HG03521 (cell line): ENCODE measurements around the gene SLC6A18.

Experiments
- ATAC-seq: cut with Tn5 transposase; IDR thresholded peaks from one replicate; pipeline ENCODE4 v1.9.1; 2021; ENCODE audit warnings: mild to moderate bottlenecking, moderate library complexity; ENCODE audit not compliant: unreplicated experiment

SLC6A18 gene

DNA sequence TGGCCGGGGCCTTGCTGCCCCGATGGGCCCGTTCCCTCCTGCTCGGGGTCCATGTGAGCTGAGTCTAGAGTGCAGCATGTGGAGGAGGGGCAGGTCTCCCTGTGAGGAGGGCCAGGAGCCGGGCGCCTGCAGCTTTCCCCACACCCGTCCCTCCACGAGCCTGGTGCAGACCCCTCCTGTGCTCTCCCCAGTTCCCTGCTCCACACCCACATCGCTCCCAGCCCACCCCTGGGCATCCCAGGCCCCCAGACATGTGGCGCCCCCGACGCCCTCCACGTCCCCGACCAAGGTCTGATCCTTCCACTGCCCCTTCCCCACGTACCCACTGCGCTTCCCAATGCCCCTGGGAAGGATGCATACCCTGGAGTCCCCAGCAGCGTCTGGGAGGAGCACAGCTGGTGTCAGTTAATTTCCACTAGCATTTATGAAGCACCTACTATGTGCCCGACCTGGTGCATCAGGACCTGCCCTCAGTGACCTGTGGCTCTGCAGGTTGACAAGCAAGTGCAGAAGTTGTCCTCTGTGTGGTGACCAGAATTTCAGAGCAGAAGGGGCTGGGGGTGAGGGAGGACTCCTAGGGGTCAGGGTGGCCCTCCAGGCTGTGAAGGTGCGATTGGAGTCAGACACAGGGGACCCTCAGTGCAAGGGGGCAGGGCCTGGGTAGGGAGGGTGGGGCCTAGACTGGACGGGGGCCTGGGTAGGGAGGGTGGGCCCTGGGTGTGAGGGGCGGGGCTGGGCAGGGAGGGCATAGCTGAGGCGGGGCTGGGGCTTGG, 10.8 kb upstream of the SLC6A18 start:
- ATAC-seq: no peak

DNA sequence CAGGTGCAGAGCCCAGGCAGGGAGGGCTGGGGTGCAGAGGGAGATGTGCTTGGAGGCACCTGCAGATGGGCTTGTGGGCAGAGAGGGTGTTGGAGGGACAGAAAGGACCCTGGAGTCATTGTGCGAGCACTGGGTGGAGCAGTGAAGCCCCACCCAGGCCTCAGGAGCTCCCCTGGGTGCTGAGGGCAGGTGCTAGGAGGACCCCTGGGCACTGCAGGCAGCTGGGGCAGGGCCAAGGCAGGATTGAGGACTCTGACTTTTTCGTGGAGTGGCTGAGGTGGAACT, 10.3 kb upstream of the SLC6A18 start:
- ATAC-seq: no peak

DNA sequence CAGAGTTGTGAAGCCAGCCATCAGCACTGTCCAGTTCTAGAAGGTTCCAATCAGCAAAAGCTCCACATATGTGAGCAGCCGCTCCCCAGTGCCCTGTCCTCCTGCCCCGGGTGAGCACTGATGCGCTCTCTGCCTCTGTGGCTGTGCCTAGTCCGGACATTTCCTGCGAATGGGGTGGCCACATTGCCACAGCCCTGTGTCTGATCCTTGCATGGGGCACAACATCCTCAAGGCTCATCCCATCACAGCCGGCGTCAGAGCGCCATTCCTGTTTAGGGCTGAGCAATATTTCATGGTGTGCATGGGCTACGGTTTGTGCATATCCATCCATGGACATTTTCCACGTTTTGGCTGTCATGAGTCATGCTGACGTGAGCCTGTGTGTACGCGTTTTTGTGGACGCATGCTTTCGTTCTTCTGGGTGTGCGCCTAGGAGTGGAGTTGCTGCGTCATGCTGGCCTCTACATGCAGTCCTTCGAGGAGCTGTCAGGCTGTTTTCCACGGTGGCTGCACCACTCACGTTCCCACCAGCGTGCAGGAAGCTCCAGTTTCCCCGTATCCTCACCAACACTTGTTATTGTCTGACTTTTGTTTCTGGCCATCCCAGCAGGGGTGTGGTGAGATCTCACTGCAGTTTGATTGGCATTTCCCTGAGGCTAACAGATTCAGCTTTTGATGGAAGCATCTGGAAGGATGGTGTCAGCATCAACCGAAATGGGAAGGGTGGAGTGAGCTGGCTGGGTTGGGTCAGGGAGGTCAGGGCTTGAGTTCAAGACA, 9.7 kb upstream of the SLC6A18 start:
- ATAC-seq: no peak

DNA sequence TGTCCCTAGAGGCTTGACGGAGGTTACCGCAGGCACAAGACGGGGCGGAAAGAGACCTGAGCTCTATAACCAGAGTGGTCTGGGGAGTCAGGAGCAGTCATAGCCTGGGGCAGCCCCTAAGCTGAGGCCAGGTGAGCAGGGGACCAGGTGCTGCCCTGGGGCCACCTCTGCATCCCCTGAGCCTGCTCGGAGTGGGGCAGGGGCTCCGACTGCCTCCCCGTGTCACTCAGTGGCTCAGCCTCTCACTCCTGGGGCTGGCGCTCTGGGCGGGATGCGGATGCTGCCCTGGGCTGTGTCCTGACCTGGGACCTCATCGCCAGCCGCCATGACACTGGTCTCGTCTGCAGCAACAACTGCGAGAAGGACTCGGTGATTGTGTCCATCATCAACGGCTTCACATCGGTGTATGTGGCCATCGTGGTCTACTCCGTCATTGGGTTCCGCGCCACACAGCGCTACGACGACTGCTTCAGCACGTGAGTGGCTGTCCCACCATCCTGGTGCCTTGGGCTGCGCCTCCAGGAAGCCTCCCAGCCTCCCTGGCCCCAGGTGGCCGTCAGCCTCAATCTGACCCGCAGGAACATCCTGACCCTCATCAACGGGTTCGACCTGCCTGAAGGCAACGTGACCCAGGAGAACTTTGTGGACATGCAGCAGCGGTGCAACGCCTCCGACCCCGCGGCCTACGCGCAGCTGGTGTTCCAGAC, 8.8 kb upstream of the SLC6A18 start:
- no peak for ATAC-seq

DNA sequence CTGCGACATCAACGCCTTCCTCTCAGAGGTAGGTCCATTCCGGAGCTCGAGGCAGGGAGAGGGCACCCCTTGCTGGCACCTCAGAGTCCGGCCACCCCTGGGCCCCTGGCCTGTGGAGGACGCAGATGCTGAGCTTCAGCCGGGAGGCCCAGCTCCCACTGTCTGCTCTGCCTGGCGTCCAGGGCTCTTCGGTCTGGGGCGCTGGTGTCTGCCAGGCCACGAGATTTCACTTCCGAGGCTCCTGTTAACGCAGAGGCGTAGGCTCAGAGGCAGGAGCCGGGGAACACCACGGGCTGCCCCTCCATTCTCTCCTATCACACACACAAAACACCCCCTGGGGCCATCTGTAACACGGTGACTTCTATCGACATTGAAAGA, 8.3 kb upstream of the SLC6A18 start:
- ATAC-seq: no peak

DNA sequence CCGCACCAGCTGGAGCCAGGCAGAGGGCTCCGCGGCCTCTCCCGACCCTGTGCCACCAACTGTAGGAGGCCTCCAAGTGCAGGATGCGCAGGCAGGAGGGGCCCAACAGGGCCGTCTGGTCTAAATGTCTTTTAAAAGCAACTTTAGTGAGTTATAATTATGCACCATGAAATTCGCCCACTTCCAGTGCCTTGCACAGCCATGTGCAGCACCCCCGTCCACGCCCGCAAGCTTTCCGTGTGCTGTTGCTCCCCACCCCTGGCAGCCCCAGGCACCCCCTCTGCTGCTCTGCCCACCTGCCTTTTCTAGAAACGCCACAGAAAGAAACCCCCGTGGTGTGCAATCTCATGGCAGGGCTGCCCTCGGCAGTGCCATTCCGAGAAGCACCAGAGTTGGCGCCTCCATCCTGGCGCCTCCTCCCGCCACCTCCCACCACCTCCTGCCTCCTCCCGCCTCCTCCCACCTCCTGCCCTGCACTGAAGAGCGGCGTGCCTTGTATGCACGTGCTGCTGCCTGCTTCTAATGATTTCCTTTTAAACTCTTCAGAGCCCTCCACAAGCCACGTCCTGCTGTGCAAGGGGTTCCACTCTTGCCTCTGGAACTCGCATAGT, 7.5 kb upstream of the SLC6A18 start:
- ATAC-seq: no peak

DNA sequence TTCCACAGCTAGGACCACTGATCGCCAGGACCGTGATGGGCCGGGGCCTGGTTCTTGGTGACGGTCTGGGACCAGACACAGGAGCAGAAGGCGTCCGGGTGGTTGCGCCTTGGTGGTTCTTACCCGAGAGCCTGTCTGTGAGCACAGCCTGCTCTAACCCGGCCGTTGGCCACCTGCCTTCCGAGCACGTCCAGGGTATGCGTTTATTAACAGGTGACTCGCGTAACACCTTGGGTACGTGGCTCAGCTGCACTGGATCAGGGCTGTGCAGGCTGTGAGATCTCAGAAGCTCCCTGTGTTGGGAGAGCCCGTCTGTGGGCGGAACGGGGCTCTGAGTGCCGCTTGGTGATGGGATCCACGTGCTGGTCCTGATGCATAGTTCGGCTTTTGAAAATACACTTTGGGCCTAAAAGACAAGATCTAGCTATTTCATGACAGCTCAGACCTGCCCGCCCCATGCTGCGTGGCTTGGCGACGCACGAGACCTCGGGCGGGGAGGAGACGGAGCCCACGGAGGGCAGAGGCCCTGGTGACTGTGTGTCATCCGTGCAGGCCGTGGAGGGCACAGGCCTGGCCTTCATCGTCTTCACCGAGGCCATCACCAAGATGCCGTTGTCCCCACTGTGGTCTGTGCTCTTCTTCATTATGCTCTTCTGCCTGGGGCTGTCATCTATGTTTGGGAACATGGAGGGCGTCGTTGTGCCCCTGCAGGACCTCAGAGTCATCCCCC, 6.7 kb upstream of the SLC6A18 start:
- no peak for ATAC-seq

DNA sequence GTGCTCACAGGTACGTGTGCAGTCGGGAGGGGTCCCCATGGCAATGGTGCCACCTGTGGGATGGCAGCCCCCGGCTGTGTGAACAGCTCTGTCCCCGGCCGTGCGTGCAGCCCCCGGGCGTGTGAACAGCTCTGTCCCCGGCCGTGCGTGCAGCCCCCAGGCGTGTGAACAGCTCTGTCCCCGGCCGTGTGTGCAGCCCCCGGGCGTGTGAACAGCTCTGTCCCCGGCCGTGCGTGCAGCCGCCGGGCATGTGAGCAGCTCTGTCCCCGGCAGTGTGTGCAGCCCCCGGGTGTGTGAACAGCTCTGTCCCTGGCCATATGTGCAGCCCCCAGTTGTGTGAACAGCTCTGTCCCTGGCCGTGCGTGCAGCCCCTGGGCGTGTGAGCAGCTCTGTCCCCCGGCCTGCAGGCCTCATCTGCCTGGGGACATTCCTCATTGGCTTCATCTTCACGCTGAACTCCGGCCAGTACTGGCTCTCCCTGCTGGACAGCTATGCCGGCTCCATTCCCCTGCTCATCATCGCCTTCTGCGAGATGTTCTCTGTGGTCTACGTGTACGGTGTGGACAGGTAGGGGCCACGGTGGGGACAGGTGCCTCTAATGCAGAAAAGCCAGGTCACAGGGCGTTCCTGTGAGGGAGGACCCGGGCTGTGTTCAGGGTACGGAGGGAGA, 5.9 kb upstream of the SLC6A18 start:
- no peak for ATAC-seq

DNA sequence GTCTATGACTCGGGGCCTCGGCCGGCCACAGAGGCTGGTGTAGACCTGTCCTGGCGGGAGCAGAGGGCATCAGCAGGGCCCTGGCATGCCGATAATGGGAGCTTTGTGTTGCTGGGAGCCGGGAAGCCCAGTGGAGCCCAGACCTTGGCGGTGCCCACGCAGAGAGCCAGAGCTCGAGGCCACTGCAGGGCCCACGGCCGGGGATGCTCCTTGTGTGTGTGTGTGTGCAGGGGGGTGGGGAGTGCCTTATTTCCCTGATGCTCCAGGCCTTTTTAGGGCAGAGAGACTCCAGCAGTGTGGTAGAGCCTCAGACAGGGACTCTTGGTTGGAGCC, 5.4 kb upstream of the SLC6A18 start:
- no peak for ATAC-seq

DNA sequence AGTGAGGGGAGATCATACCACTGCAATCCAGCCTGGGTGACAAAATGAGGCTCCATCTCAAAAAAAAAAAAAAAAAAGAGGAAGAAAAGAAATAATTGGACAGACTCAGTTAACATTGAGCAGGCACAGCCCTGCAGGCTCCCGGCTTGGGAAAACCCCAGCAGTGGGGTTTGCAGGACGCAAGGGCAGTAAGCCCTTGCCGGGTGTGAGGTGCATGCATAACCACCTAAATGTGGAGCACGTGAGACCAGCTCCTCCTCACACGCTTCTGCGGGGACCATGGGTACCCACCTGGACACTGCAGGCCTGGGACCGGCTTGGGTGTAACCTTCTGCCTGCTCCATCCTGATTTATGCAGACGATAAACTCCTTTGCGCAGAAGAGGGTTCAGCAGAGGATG, 4.8 kb upstream of the SLC6A18 start:
- no peak for ATAC-seq

DNA sequence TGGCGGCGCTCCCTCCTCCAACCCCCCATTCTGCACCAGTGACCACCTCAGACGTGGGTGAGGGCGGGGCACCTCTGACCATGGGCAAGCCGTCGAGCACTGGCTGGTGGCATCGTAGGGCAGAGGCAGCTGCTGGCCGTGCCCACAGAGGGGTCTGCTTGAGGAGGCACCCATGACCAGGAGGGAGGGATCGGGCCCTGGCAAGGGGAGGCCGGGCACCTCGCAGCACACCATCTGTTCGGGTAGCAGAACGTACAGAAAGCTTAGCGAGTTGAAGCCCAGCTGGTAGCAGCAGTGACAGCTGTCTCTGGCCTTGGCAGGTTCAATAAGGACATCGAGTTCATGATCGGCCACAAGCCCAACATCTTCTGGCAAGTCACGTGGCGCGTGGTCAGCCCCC, 4.3 kb upstream of the SLC6A18 start:
- no peak for ATAC-seq

DNA sequence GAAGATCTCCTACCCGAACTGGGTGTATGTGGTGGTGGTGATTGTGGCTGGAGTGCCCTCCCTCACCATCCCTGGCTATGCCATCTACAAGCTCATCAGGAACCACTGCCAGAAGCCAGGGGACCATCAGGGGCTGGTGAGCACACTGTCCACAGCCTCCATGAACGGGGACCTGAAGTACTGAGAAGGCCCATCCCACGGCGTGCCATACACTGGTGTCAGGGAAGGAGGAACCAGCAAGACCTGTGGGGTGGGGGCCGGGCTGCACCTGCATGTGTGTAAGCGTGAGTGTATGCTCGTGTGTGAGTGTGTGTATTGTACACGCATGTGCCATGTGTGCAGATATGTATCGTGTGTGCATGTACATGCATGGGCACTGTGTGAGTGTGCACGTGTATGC, 3.5 kb upstream of the SLC6A18 start:
- no peak for ATAC-seq

DNA sequence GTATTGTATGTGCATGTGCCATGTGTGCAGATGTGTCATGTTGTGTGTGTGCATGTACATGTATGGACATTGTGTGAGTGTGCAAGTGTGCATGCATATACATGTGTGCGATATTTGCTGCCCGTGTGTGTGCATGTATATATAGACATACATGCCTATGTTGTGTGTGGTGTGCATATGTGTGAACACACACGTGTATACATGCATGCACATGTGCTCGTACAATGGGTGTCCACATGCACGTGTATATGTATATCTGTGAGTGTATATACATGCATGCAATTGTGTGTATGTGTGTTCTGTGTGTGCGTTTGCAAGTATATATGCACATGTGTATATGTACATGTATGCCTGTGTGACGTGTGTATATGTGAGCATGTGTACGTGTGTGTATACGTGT, 3.0 kb upstream of the SLC6A18 start:
- ATAC-seq: no peak

DNA sequence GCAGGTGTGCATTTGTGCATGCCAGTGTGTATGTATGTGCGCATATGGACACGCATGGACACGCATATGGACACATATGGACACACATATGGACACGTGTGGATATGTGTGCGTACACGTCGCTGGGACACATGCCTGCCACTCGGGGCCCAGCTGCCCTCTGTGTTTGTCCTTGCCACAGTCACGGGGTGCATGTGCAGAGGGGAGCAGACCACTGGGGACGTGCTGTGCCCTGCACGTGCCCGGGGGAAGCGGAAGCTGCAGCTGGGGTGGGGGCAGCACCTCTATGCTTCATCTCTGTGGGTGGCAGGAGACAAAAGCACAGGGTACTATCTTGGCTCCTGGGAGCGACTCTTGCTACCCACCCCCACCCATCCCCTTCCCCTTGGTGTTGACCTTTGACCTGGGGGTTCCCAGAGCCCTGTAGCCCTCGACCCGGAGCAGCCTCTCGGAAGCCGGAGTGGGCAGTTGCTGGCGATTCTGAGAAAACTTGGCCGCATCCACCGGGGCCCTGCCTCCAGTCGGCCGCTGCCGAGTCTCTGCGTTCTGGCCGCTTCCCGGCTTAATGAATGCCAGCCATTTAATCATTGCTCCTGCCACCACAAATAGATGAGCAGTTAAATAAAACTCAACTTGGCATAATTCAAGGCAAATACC, 2.4 kb upstream of the SLC6A18 start:
- ATAC-seq: no peak

DNA sequence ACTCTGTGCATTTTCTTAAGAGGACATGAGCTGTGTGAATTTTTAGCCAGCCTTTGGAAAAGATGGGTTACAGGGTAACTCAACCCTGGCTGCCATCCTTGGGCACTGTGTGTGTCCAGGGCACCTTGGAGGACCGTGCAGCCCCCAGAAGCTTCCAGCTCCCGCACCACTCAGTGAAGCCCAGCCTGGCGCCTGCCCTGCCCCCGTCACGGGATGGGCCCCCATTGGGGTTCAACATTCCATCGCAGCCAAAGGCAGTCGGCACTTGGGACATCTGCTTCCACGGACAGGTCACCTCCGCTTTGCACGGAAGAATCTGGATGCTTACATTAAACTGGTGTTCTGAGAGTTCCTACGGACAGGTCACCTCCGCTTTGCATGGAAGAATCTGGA, 1.9 kb upstream of the SLC6A18 start:
- no peak for ATAC-seq

DNA sequence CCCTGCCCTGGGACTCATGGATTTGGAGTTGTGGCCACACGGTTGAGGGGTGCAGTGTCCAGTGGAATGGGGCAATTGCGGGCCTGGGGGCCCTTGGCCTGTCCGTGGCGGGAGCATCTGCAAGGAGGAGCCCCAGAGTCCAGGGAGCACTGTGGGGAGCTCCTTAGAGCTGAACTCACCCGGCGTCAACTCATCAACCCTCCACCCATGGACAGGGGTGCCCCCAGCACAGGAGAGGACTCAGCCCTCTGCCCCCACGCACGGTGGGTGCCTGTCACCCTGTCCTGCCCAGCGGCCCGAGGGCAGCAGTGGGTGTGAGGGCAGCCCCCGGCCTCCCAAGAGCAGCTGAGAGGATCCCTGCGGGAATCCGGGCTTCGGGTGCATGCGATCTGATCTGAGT, 550 bp upstream of the SLC6A18 start:
- no peak for ATAC-seq

DNA sequence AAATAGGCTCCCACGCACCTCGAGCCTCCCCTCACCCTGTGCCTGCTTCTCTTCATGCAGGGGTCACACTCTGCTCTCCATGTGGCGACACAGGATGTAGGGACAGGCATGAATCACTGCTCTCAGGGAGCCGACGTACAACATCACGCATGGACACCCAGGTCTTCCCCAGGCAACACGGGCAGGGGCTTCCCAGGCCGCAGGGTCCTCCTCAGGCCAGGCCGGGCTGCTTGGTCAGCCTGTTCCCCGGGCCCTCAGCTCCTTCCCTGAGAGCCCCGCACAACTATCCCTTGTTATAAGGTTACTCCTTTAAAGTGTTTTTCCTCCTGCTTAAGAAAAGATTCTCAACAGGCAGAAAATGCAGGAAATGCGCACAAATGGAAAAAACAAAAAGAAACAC, 1.1 kb downstream of the SLC6A18 start:
- ATAC-seq: no peak

DNA sequence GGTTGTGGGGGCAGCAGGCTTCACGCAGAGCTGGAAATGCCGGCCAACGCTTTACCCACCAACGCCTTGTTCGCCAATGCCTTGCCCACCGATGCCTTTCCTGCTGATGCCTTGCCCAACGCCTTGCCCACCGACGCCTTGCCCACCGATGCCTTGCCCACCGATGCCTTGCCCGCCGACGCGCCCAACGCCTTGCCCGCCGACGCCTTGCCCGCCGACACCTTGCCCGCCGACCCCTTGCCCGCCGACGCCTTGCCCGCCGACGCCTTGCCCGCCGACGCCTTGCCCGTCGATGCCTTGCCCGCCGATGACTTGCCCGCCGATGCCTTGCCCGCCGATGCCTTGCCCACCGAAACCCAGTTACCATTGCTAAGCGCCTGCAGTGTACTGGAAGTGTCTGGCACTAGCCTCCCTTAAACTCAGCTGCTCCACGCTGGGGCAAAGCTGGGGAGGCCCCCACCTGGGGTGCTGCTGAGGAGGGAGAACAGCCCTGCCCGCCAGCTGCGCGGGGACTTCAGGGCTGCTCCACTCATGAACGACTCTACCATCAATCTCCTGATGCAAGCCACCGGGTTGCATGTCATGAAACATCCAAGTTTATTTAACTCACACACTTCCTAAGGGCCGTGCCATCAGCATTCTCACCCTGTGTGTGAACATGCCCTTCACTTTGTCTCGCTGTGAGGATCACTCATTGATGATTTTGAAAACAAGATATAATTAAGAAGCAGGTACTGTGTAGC, 1.8 kb downstream of the SLC6A18 start:
- no peak for ATAC-seq

DNA sequence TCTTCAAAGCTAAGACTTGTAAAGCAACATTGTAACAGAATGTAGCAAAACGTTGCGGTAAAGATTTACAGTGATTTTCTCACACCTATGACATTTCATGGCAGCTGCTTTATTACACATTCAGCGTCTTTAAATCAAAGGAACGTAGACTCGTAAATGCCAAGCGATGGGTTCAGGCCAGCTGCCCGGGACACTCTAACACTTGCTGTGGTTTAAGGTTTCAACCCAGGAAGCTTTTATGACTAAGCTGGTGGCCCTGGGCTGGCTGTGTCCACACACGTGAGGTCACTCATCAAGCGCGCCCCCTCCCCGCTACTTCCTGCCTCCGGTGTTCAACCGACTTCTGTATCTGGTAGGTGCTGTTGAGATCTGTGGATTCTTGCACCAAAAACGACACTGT, 2.5 kb downstream of the SLC6A18 start:
- no peak for ATAC-seq

DNA sequence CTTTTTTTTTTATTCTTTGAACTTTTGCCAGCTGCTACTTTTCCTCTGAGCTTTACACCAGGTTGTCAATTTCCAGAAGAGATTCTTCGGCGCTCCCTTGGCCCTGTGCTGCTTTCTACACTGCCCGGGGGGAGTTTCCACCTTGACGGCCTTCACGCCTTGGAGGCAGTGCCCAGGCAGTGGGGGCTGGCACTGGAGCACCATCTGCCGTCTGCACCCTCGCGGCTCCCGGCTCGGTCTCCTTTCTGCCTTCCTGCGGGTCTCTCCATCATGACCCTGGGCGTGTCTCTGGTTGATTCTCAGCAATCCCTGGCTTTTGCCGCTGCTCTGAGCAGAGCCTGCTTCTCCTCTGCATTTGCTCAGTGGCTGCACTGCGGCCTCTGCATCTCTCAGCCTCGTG, 2.9 kb downstream of the SLC6A18 start:
- ATAC-seq: no peak
